HEK293 (cell line): ENCODE results near the gene TNFAIP2.
"Not testable (repeated sequence)": the region's sequence is repeated elsewhere in the genome, so short reads cannot be mapped to it uniquely, and the experiment has no call there.

Experiments
- CTCF ChIA-PET: fragments of 350-600 bp; formaldehyde crosslinking; extraction: SDS; loops from one replicate; lab custom pipeline; 2021; ENCODE audit warnings: antibody characterized with exemption; lab: Yijun Ruan, JAX
- POLR2A ChIA-PET: fragments of 300-600 bp; formaldehyde crosslinking; extraction: SDS; loops from one replicate; lab custom pipeline; 2020; ENCODE audit warnings: antibody characterized with exemption, inconsistent platforms; lab: Yijun Ruan, JAX
- H3K27ac ChIP-seq: fragments of 200-500 bp; sonication (Bioruptor generic); 2 replicates; pipeline ENCODE4 v1.5.1; 2014; ENCODE audit warnings: low read depth, low read length, control low read depth, inconsistent platforms; ENCODE audit errors: extremely low read depth
- H3K36me3 ChIP-seq, 2 experiments: fragments of 200-500 bp in 1 of 2; sonication (Bioruptor generic) in 1 of 2; 1 replicate in 1 of 2; 2 replicates in 1 of 2; pipeline ENCODE4 v1.5.1; 2014 to 2017; ENCODE audit warnings: inconsistent platforms in 2 of 2, low read length in 2 of 2; ENCODE audit not compliant: control insufficient read depth in 2 of 2, insufficient read depth in 1 of 2
- H3K4me1 ChIP-seq: fragments of 200-500 bp; sonication (Bioruptor generic); 2 replicates; pipeline ENCODE4 v1.5.1; 2014; ENCODE audit warnings: mild to moderate bottlenecking, low read length, inconsistent platforms; ENCODE audit not compliant: control insufficient read depth, insufficient read depth
- H3K4me3 ChIP-seq: 2 replicates; pipeline ENCODE4 v1.5.1; 2011; ENCODE audit warnings: low read depth, mild to moderate bottlenecking, control low read depth, low read length, moderate library complexity
- H3K9me3 ChIP-seq: fragments of 200-500 bp; sonication (Bioruptor generic); 2 replicates; pipeline ENCODE4 v1.5.1; 2014; ENCODE audit warnings: low read depth, low read length, inconsistent platforms; ENCODE audit not compliant: control insufficient read depth, insufficient read depth
- KLF16 ChIP-seq: fragments of 450-650 bp; formaldehyde crosslinking; IDR thresholded peaks from 2 replicates; pipeline ENCODE4 v1.5.1; 2017; ENCODE audit warnings: missing biosample characterization, missing genetic modification characterization
- MEIS1 ChIP-seq: sonication (generic); formaldehyde crosslinking; IDR thresholded peaks from 2 replicates; pipeline ENCODE4 v1.8.1; 2022; ENCODE audit warnings: missing genetic modification reagents, mild to moderate bottlenecking, borderline replicate concordance
- TCF7L2 ChIP-seq: IDR thresholded peaks from 2 replicates; pipeline ENCODE4 v1.6.1; 2011; ENCODE audit warnings: low read depth, mild to moderate bottlenecking, inconsistent platforms, low read length, moderate library complexity, borderline replicate concordance
- ZIC2 ChIP-seq: fragments of 450-650 bp; formaldehyde crosslinking; IDR thresholded peaks from 2 replicates; pipeline ENCODE4 v1.5.1; 2016; ENCODE audit warnings: missing biosample characterization, missing genetic modification characterization
- ZNF121 ChIP-seq: fragments of 450-650 bp; formaldehyde crosslinking; IDR thresholded peaks from 2 replicates; pipeline ENCODE4 v1.5.1; 2016; ENCODE audit warnings: missing biosample characterization, missing genetic modification characterization
- ZNF324 ChIP-seq: fragments of 450-650 bp; formaldehyde crosslinking; IDR thresholded peaks from 2 replicates; pipeline ENCODE4 v1.5.1; 2016; ENCODE audit warnings: missing biosample characterization, missing genetic modification characterization
- ZNF521 ChIP-seq: fragments of 450-650 bp; formaldehyde crosslinking; IDR thresholded peaks from 2 replicates; pipeline ENCODE4 v1.5.1; 2017; ENCODE audit warnings: missing biosample characterization, mild to moderate bottlenecking, missing genetic modification characterization

The TNFAIP2 gene

GRCh38 chr14:103117499-103117898 lies 5.8 kb upstream of the TNFAIP2 start:
- H3K4me3 ChIP-seq, H3K27ac ChIP-seq, POLR2A ChIA-PET, H3K4me1 ChIP-seq, H3K36me3 ChIP-seq, H3K9me3 ChIP-seq: not testable (repeated sequence)
- CTCF ChIA-PET: interaction anchor here (3.3 kb wide), 1 partner anchor 12 kb away, joined by 17 read pairs; no protein-coding TSS in a partner anchor
- peak; percentile 71 for TF ChIP-seq ZNF121 (tag by site-specific recombination)

GRCh38 chr14:103118018-103118662 lies 5.1 kb upstream of the TNFAIP2 start:
- Histone ChIP-seq H3K4me3 (no peak overlapping the region), H3K9me3 (no peaks in the 10 kb centered on the region), H3K27ac (no peak overlapping the region), H3K36me3 (no peaks in the 10 kb centered on the region), H3K4me1 (peaks cover 10% of the 10 kb centered on the region)
- ChIA-PET POLR2A (no interaction called here), CTCF (interaction anchor here (0.7 to 3.3 kb wide), 2 partner anchors 13 to 18 kb away, joined by 3 to 17 read pairs; no protein-coding TSS in a partner anchor)
- no peak for TF ChIP-seq ZNF521 (tag by site-specific recombination)

- no peak overlapping the region for H3K4me3 ChIP-seq
- no peaks in the 10 kb centered on the region for H3K9me3 ChIP-seq
- peaks cover 10% of the 10 kb centered on the region for H3K4me1 ChIP-seq
- ChIA-PET CTCF (interaction anchor here (0.7 to 3.3 kb wide), 4 partner anchors 13 to 23 kb away, joined by 3 to 22 read pairs (median 10); no protein-coding TSS in a partner anchor), POLR2A (interaction anchor here (0.7 kb wide), 1 partner anchor 59 kb away, joined by 5 read pairs; no protein-coding TSS in a partner anchor)
- no peaks in the 10 kb centered on the region for H3K36me3 ChIP-seq
- TF ChIP-seq TCF7L2 (no peak), KLF16 (no peak), MEIS1 (no peak)
- H3K27ac ChIP-seq: no peak overlapping the region
These were observed 4.4 kb upstream of the TNFAIP2 start for GRCh38 chr14:103118663-103119404.

GRCh38 chr14:103119527-103119926 lies 3.7 kb upstream of the TNFAIP2 start:
- H3K27ac ChIP-seq, H3K36me3 ChIP-seq, H3K4me3 ChIP-seq, H3K9me3 ChIP-seq: not testable (repeated sequence)
- peaks cover 10% of the 10 kb centered on the region for H3K4me1 ChIP-seq
- ChIA-PET POLR2A (interaction anchor here (0.7 kb wide), 1 partner anchor 58 kb away, joined by 5 read pairs; no protein-coding TSS in a partner anchor), CTCF (interaction anchor here (1.2 to 3.0 kb wide), 2 partner anchors 14 to 23 kb away, joined by 4 to 22 read pairs; no protein-coding TSS in a partner anchor)

GRCh38 chr14:103121121-103121845 lies 2.0 kb upstream of the TNFAIP2 start:
- ChIA-PET POLR2A (no interaction called here), CTCF (interaction anchor here (0.7 to 3.0 kb wide), 2 partner anchors 16 to 623 kb away, joined by 3 to 22 read pairs; no protein-coding TSS in a partner anchor)
- no peak overlapping the region for H3K27ac ChIP-seq

More at GRCh38 chr14:103121121-103121845, 2.0 kb upstream of the TNFAIP2 start:
- TF ChIP-seq ZIC2 (tag by site-specific recombination): peak; percentile 58
- TF ChIP-seq ZNF324: no peak
- Histone ChIP-seq H3K4me3 (no peak overlapping the region), H3K4me1 (peaks cover 10% of the 10 kb centered on the region), H3K9me3 (no peaks in the 10 kb centered on the region), H3K36me3 (no peaks in the 10 kb centered on the region)
